Peyer's patch (tissue), 4 donors: ENCODE data around the gene LRATD1. TPM values are rescaled to one million over a fixed set of nuclear protein-coding genes. Genes with fewer than 3 reads are reported as not detected.

ENCODE experiments used
- DNase-seq, 3 donors: peaks; one replicate each; pipeline ENCODE4 v3.0.0-alpha.2; 2017 to 2019
- H3K27ac ChIP-seq, 4 donors: fragments of 200-600 bp; sonication (generic); one replicate each; pipeline ENCODE4 v1.5.1; 2016 to 2019
- H3K27me3 ChIP-seq, 2 donors: fragments of 200-600 bp; sonication (generic); one replicate each; pipeline ENCODE4 v1.5.1; 2019
- H3K36me3 ChIP-seq, 3 donors: fragments of 200-600 bp; sonication (generic); one replicate each; pipeline ENCODE4 v1.5.1; 2016 to 2019
- H3K4me1 ChIP-seq, 4 donors: fragments of 200-600 bp; sonication (generic); one replicate each; pipeline ENCODE4 v1.5.1; 2016 to 2019
- H3K4me3 ChIP-seq, 4 donors: fragments of 200-600 bp; sonication (generic); 1 replicate in 3 of 4; 2 replicates in 1 of 4; pipeline ENCODE4 v1.5.1; 2016 to 2019; ENCODE audit warnings: mild to moderate bottlenecking in 1 of 4
- H3K9me3 ChIP-seq, 4 donors: fragments of 200-600 bp; sonication (generic); one replicate each; pipeline ENCODE4 v1.5.1; 2016 to 2019; ENCODE audit warnings: mild to moderate bottlenecking in 1 of 4
- POLR2A ChIP-seq, 2 donors: fragments of 450-650 bp; IDR thresholded peaks; one replicate each; pipeline ENCODE4 v1.5.1; 2017; ENCODE audit warnings: antibody characterized with exemption in 2 of 2, mild to moderate bottlenecking in 2 of 2, moderate library complexity in 2 of 2
- total RNA-seq, 4 donors: library from RNA; depleted of rRNA; stranded (reverse); fragments of >200 nt; gene quantifications; one replicate each; pipeline ENCODE4 v1.1.0, GENCODE V29; 2016
- TF ChIP-seq, protein P1 (sequence below), 6 experiments: fragments of 450-650 bp in 4 of 6; fragments of 200-600 bp in 2 of 6; sonication (generic) in 1 of 6; IDR thresholded peaks; one replicate each; pipeline ENCODE4 v1.5.1; 2017 to 2019; ENCODE audit warnings: antibody characterized with exemption in 6 of 6, mild to moderate bottlenecking in 3 of 6, moderate library complexity in 1 of 6

The LRATD1 gene
- total RNA-seq, 4 donors from 2014 or later, result 31.4 to 152 (median 79.7) TPM

DNA sequence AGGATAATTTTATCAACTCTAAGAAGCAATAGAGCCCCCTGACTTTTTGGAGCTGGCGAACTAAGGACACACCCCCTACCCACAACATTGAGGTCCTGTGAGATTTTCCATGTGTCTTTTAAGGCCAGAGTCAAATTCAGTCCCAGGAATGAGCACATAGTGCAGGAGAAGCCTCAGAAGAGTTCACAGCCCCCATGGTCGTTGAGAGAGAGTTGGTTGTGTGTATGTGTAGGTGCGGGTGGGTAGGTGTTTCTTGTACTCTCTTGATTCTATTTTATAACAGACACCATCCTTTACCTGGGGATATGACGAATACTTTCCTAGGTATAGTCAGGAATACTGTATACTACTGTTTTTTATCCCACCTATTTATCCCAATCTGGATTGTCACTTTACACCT is 8.6 kb downstream of the LRATD1 start:
- DNase-seq, result no peak

DNA sequence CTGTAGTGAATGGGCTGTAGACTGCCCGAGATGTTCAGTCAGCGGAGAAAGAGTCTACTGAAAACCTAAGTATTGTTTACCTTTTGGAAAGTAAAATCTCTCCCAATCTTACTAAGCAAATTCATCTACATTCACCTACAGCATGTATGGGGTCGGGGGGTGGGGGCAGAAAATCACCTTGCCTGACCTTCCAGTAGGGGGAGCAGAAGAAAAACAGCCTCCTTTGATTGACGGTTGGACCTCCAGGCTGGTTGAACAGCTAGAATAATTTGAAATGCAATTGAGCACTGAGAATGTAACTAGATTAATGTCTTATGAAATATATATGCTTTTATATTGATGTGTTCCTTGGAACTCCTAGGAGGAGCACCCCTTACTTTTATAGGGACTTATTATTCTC is 10.0 kb downstream of the LRATD1 start:
- TF ChIP-seq POLR2A (IDR thresholded peaks at IDR 0.05), result no peak
- TF ChIP-seq, protein P1, sequence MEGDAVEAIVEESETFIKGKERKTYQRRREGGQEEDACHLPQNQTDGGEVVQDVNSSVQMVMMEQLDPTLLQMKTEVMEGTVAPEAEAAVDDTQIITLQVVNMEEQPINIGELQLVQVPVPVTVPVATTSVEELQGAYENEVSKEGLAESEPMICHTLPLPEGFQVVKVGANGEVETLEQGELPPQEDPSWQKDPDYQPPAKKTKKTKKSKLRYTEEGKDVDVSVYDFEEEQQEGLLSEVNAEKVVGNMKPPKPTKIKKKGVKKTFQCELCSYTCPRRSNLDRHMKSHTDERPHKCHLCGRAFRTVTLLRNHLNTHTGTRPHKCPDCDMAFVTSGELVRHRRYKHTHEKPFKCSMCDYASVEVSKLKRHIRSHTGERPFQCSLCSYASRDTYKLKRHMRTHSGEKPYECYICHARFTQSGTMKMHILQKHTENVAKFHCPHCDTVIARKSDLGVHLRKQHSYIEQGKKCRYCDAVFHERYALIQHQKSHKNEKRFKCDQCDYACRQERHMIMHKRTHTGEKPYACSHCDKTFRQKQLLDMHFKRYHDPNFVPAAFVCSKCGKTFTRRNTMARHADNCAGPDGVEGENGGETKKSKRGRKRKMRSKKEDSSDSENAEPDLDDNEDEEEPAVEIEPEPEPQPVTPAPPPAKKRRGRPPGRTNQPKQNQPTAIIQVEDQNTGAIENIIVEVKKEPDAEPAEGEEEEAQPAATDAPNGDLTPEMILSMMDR (IDR thresholded peaks at IDR 0.05), result peak in 1 of 6 experiments; percentile 4
- Histone ChIP-seq H3K9me3 (no peaks in the 10 kb centered on the region), H3K4me1 (no peaks in the 10 kb centered on the region), H3K27me3 (no peaks in the 10 kb centered on the region), H3K36me3 (no peaks in the 10 kb centered on the region), H3K27ac (no peak overlapping the region), H3K4me3 (no peak overlapping the region)
- no peak for DNase-seq

More for the DNA sequence above, 8.6 kb downstream of the LRATD1 start:
- Histone ChIP-seq H3K27me3 (no peaks in the 10 kb centered on the region), H3K27ac (no peak overlapping the region), H3K4me1 (no peaks in the 10 kb centered on the region), H3K4me3 (no peak overlapping the region), H3K9me3 (no peaks in the 10 kb centered on the region), H3K36me3 (no peaks in the 10 kb centered on the region)
- TF ChIP-seq, protein P1 (IDR thresholded peaks at IDR 0.05), result no peak
- no peak for TF ChIP-seq POLR2A (IDR thresholded peaks at IDR 0.05)

DNA sequence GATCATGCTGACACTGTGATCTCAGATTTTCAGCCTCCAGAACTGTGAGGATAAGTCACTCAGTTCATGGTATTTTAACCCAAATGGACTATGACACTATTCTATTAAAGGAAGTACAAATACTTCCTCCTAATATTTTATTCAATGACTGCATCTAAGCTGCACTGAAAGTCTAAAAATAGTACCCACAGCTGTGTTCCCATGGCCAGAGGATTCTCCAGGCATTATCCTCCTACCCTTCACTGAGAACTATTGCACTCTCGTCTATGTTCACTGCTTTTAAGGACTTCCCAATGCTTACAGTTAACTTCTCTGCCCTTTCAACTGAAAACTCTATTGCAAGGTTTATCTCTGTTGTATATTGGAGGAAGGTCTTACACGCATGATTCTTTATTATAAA is 15.2 kb downstream of the LRATD1 start:
- H3K27ac ChIP-seq, result no peak overlapping the region
- H3K4me3 ChIP-seq, result no peak overlapping the region
- DNase-seq, result no peak
- no peaks in the 10 kb centered on the region for H3K27me3 ChIP-seq
- H3K9me3 ChIP-seq, result no peaks in the 10 kb centered on the region
- TF ChIP-seq, protein P1 (IDR thresholded peaks at IDR 0.05), result no peak
- TF ChIP-seq POLR2A (IDR thresholded peaks at IDR 0.05), result no peak
- no peaks in the 10 kb centered on the region for H3K4me1 ChIP-seq
- no peaks in the 10 kb centered on the region for H3K36me3 ChIP-seq

DNA sequence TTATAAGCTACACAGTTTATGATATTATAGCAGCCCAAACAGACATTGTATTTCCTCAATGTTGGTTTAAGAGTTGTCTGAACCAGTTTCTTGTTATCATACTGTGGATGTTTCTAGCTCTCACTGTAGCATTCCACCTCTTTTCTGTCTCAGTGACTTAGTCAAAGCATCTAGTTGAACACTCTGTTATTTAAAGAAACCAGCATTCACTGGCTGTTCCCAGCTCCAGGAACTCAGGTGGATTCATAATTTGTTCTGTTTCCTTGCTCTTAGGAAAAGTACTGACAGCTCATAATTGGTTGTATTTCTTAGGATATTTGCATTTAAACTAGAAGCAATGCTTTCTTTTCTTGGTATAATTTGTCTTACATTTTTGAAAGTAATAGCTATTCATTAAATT is 17.5 kb downstream of the LRATD1 start:
- no peaks in the 10 kb centered on the region for H3K36me3 ChIP-seq

DNA sequence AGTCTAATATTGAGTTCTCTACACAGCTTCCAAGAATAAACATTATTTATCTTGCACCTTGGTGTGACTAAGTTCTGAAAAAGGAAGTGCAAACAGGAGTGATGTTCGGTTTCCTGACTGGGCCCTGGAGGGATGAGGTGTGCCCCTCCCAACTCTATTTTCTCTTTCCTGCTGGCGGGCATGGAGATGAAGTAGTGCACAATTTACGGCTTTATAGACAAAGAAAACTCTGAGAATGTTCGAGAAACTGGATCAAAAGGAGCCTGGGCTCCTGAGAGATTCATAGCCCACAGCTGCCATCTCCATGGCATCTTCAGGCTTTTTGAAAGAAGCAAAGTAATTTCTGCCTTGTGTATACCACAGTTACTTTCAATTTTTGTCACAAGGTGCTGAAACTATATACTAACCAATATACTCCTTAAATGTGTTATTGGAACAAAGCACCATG is 22.3 kb downstream of the LRATD1 start:
- H3K27ac ChIP-seq, result no peak overlapping the region
- no peaks in the 10 kb centered on the region for H3K27me3 ChIP-seq
- TF ChIP-seq, protein P1 (IDR thresholded peaks at IDR 0.05), result no peak
- no peak for TF ChIP-seq POLR2A (IDR thresholded peaks at IDR 0.05)
- H3K4me3 ChIP-seq, result no peak overlapping the region
- no peak for DNase-seq
- H3K36me3 ChIP-seq, result no peaks in the 10 kb centered on the region
- H3K4me1 ChIP-seq, result no peaks in the 10 kb centered on the region
- no peaks in the 10 kb centered on the region for H3K9me3 ChIP-seq

More for the DNA sequence above, 17.5 kb downstream of the LRATD1 start:
- H3K27ac ChIP-seq, result no peak overlapping the region
- H3K27me3 ChIP-seq, result no peaks in the 10 kb centered on the region
- no peaks in the 10 kb centered on the region for H3K4me1 ChIP-seq
- no peak overlapping the region for H3K4me3 ChIP-seq
- H3K9me3 ChIP-seq, result no peaks in the 10 kb centered on the region
- TF ChIP-seq POLR2A (IDR thresholded peaks at IDR 0.05), result no peak
- TF ChIP-seq, protein P1 (IDR thresholded peaks at IDR 0.05), result no peak
- DNase-seq, result no peak

DNA sequence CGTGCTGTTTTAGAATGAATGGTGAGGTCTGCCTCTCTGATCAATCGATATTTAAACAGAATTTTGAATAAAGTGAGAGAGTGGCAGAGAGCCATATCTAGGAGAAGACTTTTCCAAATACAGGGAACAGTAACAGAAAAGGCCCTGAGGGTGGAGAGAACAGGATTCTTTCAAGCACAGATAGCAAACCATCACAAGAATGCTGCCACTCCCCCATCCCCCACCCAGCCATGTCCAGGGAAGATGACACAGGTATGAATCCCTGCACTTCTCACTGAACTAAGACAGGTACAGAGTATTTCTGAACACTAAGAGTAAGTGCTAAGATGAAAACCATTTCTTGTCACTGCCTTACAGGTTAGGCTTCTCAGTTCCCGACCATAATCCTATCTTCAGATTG is 23.6 kb downstream of the LRATD1 start:
- H3K4me3 ChIP-seq, result no peak overlapping the region

More for the DNA sequence above, 23.6 kb downstream of the LRATD1 start:
- no peak overlapping the region for H3K27ac ChIP-seq
- DNase-seq, result no peak
- H3K27me3 ChIP-seq, result no peaks in the 10 kb centered on the region
- H3K9me3 ChIP-seq, result no peaks in the 10 kb centered on the region
- no peaks in the 10 kb centered on the region for H3K4me1 ChIP-seq
- H3K36me3 ChIP-seq, result no peaks in the 10 kb centered on the region
- TF ChIP-seq POLR2A (IDR thresholded peaks at IDR 0.05), result no peak
- TF ChIP-seq, protein P1 (IDR thresholded peaks at IDR 0.05), result no peak
